ENCODE measurements around the gene BEND7.

BEND7 gene

DNA sequence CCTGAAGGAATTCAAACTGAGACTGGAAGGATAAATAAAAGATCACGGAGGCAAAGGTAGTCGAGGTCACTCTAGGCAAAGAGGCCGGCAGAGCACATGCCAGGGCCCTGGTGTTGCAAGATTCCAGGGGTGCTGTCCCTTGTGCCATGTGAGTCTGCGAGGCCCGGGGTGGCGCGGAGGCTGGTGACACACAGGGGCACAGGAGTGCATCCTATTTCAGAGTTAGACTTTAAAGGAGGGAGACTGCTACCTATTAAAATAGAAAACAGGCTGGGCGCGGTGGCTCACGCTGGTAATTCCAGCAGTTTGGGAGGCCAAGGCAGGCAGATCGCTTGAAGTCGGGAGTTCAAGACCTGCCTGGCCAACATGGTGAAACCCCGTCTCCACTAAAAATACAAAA lies 12.6 kb downstream of the BEND7 start:
- no peak for TF ChIP-seq EZH2 (IDR thresholded peaks at IDR 0.05; ENCODE audit: borderline replicate concordance, low read depth, low read length, severe bottlenecking)
- TF ChIP-seq, protein P1, sequence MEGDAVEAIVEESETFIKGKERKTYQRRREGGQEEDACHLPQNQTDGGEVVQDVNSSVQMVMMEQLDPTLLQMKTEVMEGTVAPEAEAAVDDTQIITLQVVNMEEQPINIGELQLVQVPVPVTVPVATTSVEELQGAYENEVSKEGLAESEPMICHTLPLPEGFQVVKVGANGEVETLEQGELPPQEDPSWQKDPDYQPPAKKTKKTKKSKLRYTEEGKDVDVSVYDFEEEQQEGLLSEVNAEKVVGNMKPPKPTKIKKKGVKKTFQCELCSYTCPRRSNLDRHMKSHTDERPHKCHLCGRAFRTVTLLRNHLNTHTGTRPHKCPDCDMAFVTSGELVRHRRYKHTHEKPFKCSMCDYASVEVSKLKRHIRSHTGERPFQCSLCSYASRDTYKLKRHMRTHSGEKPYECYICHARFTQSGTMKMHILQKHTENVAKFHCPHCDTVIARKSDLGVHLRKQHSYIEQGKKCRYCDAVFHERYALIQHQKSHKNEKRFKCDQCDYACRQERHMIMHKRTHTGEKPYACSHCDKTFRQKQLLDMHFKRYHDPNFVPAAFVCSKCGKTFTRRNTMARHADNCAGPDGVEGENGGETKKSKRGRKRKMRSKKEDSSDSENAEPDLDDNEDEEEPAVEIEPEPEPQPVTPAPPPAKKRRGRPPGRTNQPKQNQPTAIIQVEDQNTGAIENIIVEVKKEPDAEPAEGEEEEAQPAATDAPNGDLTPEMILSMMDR (IDR thresholded peaks at IDR 0.05; ENCODE audit: borderline replicate concordance, extremely low read depth, low read length, poor library complexity, severe bottlenecking) = no peak
- Histone ChIP-seq H3K9ac (ENCODE audit: low read depth, low read length) (no peak overlapping the region), H3K27ac (ENCODE audit: low read length) (no peak overlapping the region), H3K4me2 (ENCODE audit: insufficient read depth, low read length) (no peak overlapping the region), H3K79me2 (ENCODE audit: insufficient read depth, low read length) (no peaks in the 10 kb centered on the region), H4K20me1 (ENCODE audit: insufficient read depth, low read length) (no peaks in the 10 kb centered on the region), H2AFZ (ENCODE audit: low read depth, low read length) (no peak overlapping the region), H3K27me3 (ENCODE audit: insufficient read depth, low read length, poor library complexity) (peaks cover 46% of the 10 kb centered on the region), H3K4me1 (ENCODE audit: insufficient read depth, low read length) (no peaks in the 10 kb centered on the region), H3K36me3 (ENCODE audit: insufficient read depth, low read length) (no peaks in the 10 kb centered on the region), H3K9me3 (ENCODE audit: insufficient read depth, low read length, severe bottlenecking) (no peaks in the 10 kb centered on the region), H3K4me3 (ENCODE audit: low read depth in 1 of 2, low read length in 2 of 2) (no peak overlapping the region)
- DNase-seq (no peak), ATAC-seq (ENCODE audit: insufficient read depth, low read depth) (no peak)

DNA sequence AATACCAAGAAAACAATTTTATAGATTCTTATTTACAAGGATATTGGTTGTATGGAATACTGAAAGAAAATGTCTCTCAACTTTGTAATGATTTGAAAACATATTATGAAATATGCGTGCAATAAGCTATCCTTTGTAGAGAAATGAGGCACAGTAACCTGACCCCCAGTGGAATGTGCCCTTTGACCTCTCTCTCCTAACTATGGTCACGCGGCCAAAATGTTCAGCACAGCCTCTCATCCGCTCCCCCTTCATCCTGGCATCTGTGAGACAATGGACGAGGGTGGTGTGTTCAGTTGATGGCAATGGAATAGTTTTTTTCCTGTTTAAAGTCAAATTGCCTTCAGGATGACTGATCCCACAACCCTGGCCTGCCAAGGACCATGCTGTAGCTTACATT lies 13.3 kb downstream of the BEND7 start:
- H2AFZ ChIP-seq (ENCODE audit: low read depth, low read length) = no peak overlapping the region
- no peak overlapping the region for H3K4me2 ChIP-seq (ENCODE audit: insufficient read depth, low read length)
- TF ChIP-seq, protein P1 (IDR thresholded peaks at IDR 0.05; ENCODE audit: borderline replicate concordance, extremely low read depth, low read length, poor library complexity, severe bottlenecking) = no peak
- no peak for TF ChIP-seq EZH2 (IDR thresholded peaks at IDR 0.05; ENCODE audit: borderline replicate concordance, low read depth, low read length, severe bottlenecking)
- no peaks in the 10 kb centered on the region for H3K79me2 ChIP-seq (ENCODE audit: insufficient read depth, low read length)
- no peak for ATAC-seq (ENCODE audit: insufficient read depth, low read depth)
- H4K20me1 ChIP-seq (ENCODE audit: insufficient read depth, low read length) = no peaks in the 10 kb centered on the region
- no peak overlapping the region for H3K27ac ChIP-seq (ENCODE audit: low read length)
- no peak overlapping the region for H3K9ac ChIP-seq (ENCODE audit: low read depth, low read length)
- no peaks in the 10 kb centered on the region for H3K9me3 ChIP-seq (ENCODE audit: insufficient read depth, low read length, severe bottlenecking)
- H3K4me1 ChIP-seq (ENCODE audit: insufficient read depth, low read length) = no peaks in the 10 kb centered on the region
- no peak overlapping the region for H3K4me3 ChIP-seq (ENCODE audit: low read depth in 1 of 2, low read length in 2 of 2)
- peaks cover 44% of the 10 kb centered on the region for H3K27me3 ChIP-seq (ENCODE audit: insufficient read depth, low read length, poor library complexity)
- DNase-seq = no peak
- H3K36me3 ChIP-seq (ENCODE audit: insufficient read depth, low read length) = no peaks in the 10 kb centered on the region

DNA sequence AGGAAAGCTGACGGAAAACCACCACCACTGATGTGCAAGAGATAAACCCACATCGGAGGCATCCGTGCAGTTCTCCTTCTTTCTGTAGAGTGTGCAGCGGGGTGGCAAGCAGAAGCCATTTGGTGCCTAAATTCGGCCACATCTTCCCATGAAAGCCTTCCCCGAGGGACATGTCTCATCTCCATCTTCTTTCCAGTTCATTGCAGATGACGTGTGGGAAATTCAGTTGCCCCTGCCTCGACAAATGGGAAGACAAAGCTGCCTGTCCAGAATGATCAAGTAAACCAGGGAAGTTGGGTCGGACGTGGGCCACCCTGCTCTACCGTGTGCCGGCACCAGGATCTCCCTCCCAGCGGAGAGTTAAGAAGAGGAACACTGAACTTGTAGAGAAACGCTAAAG lies 14.5 kb downstream of the BEND7 start:
- ATAC-seq (ENCODE audit: insufficient read depth, low read depth) (no peak), DNase-seq (no peak)
- no peaks in the 10 kb centered on the region for H3K79me2 ChIP-seq (ENCODE audit: insufficient read depth, low read length)
- no peak overlapping the region for H3K9ac ChIP-seq (ENCODE audit: low read depth, low read length)
- H3K4me3 ChIP-seq (ENCODE audit: low read depth in 1 of 2, low read length in 2 of 2) = no peak overlapping the region
- no peaks in the 10 kb centered on the region for H4K20me1 ChIP-seq (ENCODE audit: insufficient read depth, low read length)
- no peaks in the 10 kb centered on the region for H3K4me1 ChIP-seq (ENCODE audit: insufficient read depth, low read length)
- no peak overlapping the region for H3K27ac ChIP-seq (ENCODE audit: low read length)
- peaks cover 34% of the 10 kb centered on the region for H3K27me3 ChIP-seq (ENCODE audit: insufficient read depth, low read length, poor library complexity)
- TF ChIP-seq, protein P1 (IDR thresholded peaks at IDR 0.05; ENCODE audit: borderline replicate concordance, extremely low read depth, low read length, poor library complexity, severe bottlenecking) = no peak
- no peak for TF ChIP-seq EZH2 (IDR thresholded peaks at IDR 0.05; ENCODE audit: borderline replicate concordance, low read depth, low read length, severe bottlenecking)
- H2AFZ ChIP-seq (ENCODE audit: low read depth, low read length) = no peak overlapping the region
- H3K9me3 ChIP-seq (ENCODE audit: insufficient read depth, low read length, severe bottlenecking) = no peaks in the 10 kb centered on the region
- no peaks in the 10 kb centered on the region for H3K36me3 ChIP-seq (ENCODE audit: insufficient read depth, low read length)
- no peak overlapping the region for H3K4me2 ChIP-seq (ENCODE audit: insufficient read depth, low read length)

DNA sequence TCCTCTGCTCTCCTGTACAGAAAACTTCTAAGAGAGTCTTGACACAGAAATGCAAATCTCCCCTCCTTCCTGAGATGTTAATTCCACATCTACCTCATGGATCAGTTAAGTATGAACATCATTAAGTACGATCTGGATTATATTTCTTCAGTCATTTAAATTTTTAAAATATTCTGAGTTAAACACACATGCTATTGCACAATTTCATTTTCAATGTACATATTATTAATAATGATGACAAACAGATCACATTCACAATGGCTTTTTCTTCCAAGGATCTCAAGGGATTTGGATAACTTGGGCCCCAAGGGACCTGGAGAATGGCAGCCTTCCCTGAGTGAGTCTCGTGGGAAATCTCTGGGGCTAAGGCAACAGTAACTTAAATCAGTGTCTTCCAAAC lies 16.2 kb downstream of the BEND7 start:
- Histone ChIP-seq H4K20me1 (ENCODE audit: insufficient read depth, low read length) (no peaks in the 10 kb centered on the region), H3K4me2 (ENCODE audit: insufficient read depth, low read length) (no peak overlapping the region), H3K9me3 (ENCODE audit: insufficient read depth, low read length, severe bottlenecking) (no peaks in the 10 kb centered on the region), H3K36me3 (ENCODE audit: insufficient read depth, low read length) (no peaks in the 10 kb centered on the region), H2AFZ (ENCODE audit: low read depth, low read length) (no peak overlapping the region), H3K9ac (ENCODE audit: low read depth, low read length) (no peak overlapping the region), H3K4me1 (ENCODE audit: insufficient read depth, low read length) (no peaks in the 10 kb centered on the region), H3K4me3 (ENCODE audit: low read depth in 1 of 2, low read length in 2 of 2) (no peak overlapping the region), H3K79me2 (ENCODE audit: insufficient read depth, low read length) (no peaks in the 10 kb centered on the region), H3K27me3 (ENCODE audit: insufficient read depth, low read length, poor library complexity) (peaks cover 23% of the 10 kb centered on the region), H3K27ac (ENCODE audit: low read length) (no peak overlapping the region)
- TF ChIP-seq EZH2 (IDR thresholded peaks at IDR 0.05; ENCODE audit: borderline replicate concordance, low read depth, low read length, severe bottlenecking) = no peak
- TF ChIP-seq, protein P1 (IDR thresholded peaks at IDR 0.05; ENCODE audit: borderline replicate concordance, extremely low read depth, low read length, poor library complexity, severe bottlenecking) = no peak
- DNase-seq (no peak), ATAC-seq (ENCODE audit: insufficient read depth, low read depth) (no peak)
